ENCODE measurements around the gene LHX6. TPM values are rescaled to one million over a fixed set of nuclear protein-coding genes. Genes with fewer than 3 reads are reported as not detected.
A peak's percentile ranks its signal among the peaks of the same experiment; 100 is the strongest.

Gene LHX6
- total and polyA plus RNA-seq, 9 of the 15 experiments (the other 6 are each of a cell fraction or from before 2014, with no cell fraction given) = 2.8 to 16.3 (median 7.9) TPM

DNA sequence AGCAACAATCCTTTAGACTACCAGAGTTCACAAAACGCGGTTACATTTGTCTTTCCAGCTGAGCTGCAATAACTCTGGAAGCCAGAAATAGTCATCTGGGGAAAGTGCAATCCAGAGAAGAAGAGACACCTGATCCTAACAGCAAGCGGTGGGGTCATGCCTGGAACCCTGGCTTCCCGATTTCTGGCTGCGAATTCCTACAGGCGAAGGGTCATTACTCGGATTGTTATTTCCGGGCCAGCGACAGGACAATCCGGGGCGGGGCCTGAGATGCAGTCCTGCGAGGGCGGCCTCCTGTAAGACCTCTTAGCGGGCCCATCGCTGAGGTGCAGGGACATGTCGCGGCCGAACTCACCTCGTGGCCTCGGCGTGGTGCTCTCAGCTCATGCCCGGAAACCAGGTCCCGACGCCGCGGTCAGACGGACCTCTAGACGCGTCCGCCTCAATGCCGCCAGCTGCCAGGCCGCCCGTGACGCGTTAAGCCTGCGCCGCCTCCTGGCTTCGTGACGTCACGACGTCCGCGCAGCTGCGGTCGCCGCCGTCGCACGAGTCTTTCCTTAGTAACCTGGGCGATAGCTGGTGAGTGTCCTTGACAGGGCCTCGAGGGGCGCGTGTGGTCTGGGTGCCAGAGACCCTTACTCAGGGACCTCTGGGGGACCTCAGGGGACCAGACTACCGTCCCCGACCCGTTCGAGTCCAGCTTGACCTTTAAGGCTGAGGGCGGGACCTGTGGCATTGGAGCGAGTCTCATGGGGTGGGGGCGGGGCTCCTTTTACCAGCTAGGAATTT lies 35.8 kb upstream of the LHX6 start, which contains the start of the genes MRRF and RBM18 (continued):
- TF ChIP-seq, protein P1, sequence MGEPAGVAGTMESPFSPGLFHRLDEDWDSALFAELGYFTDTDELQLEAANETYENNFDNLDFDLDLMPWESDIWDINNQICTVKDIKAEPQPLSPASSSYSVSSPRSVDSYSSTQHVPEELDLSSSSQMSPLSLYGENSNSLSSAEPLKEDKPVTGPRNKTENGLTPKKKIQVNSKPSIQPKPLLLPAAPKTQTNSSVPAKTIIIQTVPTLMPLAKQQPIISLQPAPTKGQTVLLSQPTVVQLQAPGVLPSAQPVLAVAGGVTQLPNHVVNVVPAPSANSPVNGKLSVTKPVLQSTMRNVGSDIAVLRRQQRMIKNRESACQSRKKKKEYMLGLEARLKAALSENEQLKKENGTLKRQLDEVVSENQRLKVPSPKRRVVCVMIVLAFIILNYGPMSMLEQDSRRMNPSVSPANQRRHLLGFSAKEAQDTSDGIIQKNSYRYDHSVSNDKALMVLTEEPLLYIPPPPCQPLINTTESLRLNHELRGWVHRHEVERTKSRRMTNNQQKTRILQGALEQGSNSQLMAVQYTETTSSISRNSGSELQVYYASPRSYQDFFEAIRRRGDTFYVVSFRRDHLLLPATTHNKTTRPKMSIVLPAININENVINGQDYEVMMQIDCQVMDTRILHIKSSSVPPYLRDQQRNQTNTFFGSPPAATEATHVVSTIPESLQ (CRISPR knock-in tag; IDR thresholded peaks at IDR 0.05) = no peak; the same call in none of the 2 replicates
- TF ChIP-seq, protein P2, sequence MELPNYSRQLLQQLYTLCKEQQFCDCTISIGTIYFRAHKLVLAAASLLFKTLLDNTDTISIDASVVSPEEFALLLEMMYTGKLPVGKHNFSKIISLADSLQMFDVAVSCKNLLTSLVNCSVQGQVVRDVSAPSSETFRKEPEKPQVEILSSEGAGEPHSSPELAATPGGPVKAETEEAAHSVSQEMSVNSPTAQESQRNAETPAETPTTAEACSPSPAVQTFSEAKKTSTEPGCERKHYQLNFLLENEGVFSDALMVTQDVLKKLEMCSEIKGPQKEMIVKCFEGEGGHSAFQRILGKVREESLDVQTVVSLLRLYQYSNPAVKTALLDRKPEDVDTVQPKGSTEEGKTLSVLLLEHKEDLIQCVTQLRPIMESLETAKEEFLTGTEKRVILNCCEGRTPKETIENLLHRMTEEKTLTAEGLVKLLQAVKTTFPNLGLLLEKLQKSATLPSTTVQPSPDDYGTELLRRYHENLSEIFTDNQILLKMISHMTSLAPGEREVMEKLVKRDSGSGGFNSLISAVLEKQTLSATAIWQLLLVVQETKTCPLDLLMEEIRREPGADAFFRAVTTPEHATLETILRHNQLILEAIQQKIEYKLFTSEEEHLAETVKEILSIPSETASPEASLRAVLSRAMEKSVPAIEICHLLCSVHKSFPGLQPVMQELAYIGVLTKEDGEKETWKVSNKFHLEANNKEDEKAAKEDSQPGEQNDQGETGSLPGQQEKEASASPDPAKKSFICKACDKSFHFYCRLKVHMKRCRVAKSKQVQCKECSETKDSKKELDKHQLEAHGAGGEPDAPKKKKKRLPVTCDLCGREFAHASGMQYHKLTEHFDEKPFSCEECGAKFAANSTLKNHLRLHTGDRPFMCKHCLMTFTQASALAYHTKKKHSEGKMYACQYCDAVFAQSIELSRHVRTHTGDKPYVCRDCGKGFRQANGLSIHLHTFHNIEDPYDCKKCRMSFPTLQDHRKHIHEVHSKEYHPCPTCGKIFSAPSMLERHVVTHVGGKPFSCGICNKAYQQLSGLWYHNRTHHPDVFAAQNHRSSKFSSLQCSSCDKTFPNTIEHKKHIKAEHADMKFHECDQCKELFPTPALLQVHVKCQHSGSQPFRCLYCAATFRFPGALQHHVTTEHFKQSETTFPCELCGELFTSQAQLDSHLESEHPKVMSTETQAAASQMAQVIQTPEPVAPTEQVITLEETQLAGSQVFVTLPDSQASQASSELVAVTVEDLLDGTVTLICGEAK (IDR thresholded peaks at IDR 0.05) = peak; percentile 59
- TF ChIP-seq, protein P2 (CRISPR knock-in tag; IDR thresholded peaks at IDR 0.05) = no peak
- TF ChIP-seq, protein P3, sequence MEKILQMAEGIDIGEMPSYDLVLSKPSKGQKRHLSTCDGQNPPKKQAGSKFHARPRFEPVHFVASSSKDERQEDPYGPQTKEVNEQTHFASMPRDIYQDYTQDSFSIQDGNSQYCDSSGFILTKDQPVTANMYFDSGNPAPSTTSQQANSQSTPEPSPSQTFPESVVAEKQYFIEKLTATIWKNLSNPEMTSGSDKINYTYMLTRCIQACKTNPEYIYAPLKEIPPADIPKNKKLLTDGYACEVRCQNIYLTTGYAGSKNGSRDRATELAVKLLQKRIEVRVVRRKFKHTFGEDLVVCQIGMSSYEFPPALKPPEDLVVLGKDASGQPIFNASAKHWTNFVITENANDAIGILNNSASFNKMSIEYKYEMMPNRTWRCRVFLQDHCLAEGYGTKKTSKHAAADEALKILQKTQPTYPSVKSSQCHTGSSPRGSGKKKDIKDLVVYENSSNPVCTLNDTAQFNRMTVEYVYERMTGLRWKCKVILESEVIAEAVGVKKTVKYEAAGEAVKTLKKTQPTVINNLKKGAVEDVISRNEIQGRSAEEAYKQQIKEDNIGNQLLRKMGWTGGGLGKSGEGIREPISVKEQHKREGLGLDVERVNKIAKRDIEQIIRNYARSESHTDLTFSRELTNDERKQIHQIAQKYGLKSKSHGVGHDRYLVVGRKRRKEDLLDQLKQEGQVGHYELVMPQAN (IDR thresholded peaks at IDR 0.05; ENCODE audit: borderline replicate concordance) = peak; percentile 96
- TF ChIP-seq DDX20 (tag; IDR thresholded peaks at IDR 0.05; ENCODE audit: low read depth) (no peak), SRSF1 (IDR thresholded peaks at IDR 0.05; ENCODE audit: low read depth, low read length) (no peak), CHD4 (IDR thresholded peaks at IDR 0.05; ENCODE audit: insufficient read depth, insufficient replicate concordance, low read depth, low read length, poor library complexity, severe bottlenecking) (no peak), ZNF644 (tag; IDR thresholded peaks at IDR 0.05; ENCODE audit: low read depth) (no peak), ZNF57 (CRISPR knock-in tag; IDR thresholded peaks at IDR 0.05) (no peak), SREBF2 (CRISPR knock-in tag; IDR thresholded peaks at IDR 0.05) (no peak), NUFIP1 (IDR thresholded peaks at IDR 0.05; ENCODE audit: partially characterized antibody) (no peak), ZNF134 (CRISPR knock-in tag; conservative IDR thresholded peaks at IDR 0.05) (no peak), FIP1L1 (IDR thresholded peaks at IDR 0.05; ENCODE audit: low read depth, low read length, poor library complexity, severe bottlenecking) (peak; percentile 63), PHF21A (IDR thresholded peaks at IDR 0.05; ENCODE audit: borderline replicate concordance, low read depth) (no peak), YBX1 (IDR thresholded peaks at IDR 0.05) (no peak)

All from K562 (cell line).